ENCODE data around the gene MAPRE3.
"Not testable (repeated sequence)": the region's sequence is repeated elsewhere in the genome, so short reads cannot be mapped to it uniquely, and the experiment has no call there.

The MAPRE3 gene

GRCh38 chr2:26970244-26970927 is at the start of gene MAPRE3:
TSS of gene MAPRE3 (plus strand) at chr2:26970637. CDS start at chr2:27022219, 51,582 bp downstream.
- Histone ChIP-seq H3K9ac (ENCODE audit: insufficient read length, low read depth) (peak within 1 kb of the TSS; percentile 67), H3K27me3 (ENCODE audit: insufficient read depth, insufficient read length) (peaks cover 41% of the 10 kb centered on the region), H3K36me3 (ENCODE audit: insufficient read depth, insufficient read length, low read length) (no peaks in the 10 kb centered on the region), H3K4me3 (ENCODE audit: insufficient read length, low read depth) (peak within 1 kb of the TSS; percentile 45), H3K9me3 (ENCODE audit: insufficient read depth, low read length) (no peaks in the 10 kb centered on the region), H3K4me1 (ENCODE audit: insufficient read depth, insufficient read length) (peaks cover 2% of the 10 kb centered on the region)
- no peak for TF ChIP-seq ZNF274 (IDR thresholded peaks at IDR 0.05; ENCODE audit: low read depth, low read length)
- TF ChIP-seq YY1 (IDR thresholded peaks at IDR 0.05; ENCODE audit: insufficient read depth, insufficient read length), result no peak
- TF ChIP-seq SUZ12 (IDR thresholded peaks at IDR 0.05; ENCODE audit: extremely low read depth, insufficient read depth, insufficient read length), result no peak
- DNase-seq (ENCODE audit: low read depth, low spot score), result peak; percentile 88

- Histone ChIP-seq H3K36me3 (ENCODE audit: insufficient read depth, insufficient read length, low read length) (no peaks in the 10 kb centered on the region), H3K27me3 (ENCODE audit: insufficient read depth, insufficient read length) (no peaks in the 10 kb centered on the region), H3K9ac (ENCODE audit: insufficient read length, low read depth) (no peak overlapping the region), H3K9me3 (ENCODE audit: insufficient read depth, low read length) (no peaks in the 10 kb centered on the region), H3K4me3 (ENCODE audit: insufficient read length, low read depth) (no peak overlapping the region), H3K4me1 (ENCODE audit: insufficient read depth, insufficient read length) (peaks cover 3% of the 10 kb centered on the region)
- TF ChIP-seq SUZ12 (IDR thresholded peaks at IDR 0.05; ENCODE audit: extremely low read depth, insufficient read depth, insufficient read length), result no peak
- TF ChIP-seq YY1 (IDR thresholded peaks at IDR 0.05; ENCODE audit: insufficient read depth, insufficient read length), result no peak
- TF ChIP-seq ZNF274 (IDR thresholded peaks at IDR 0.05; ENCODE audit: low read depth, low read length), result no peak
- DNase-seq (ENCODE audit: low read depth, low spot score), result no peak
Measured at GRCh38 chr2:26921323-26921722, 49.1 kb upstream of the MAPRE3 start.

DNA sequence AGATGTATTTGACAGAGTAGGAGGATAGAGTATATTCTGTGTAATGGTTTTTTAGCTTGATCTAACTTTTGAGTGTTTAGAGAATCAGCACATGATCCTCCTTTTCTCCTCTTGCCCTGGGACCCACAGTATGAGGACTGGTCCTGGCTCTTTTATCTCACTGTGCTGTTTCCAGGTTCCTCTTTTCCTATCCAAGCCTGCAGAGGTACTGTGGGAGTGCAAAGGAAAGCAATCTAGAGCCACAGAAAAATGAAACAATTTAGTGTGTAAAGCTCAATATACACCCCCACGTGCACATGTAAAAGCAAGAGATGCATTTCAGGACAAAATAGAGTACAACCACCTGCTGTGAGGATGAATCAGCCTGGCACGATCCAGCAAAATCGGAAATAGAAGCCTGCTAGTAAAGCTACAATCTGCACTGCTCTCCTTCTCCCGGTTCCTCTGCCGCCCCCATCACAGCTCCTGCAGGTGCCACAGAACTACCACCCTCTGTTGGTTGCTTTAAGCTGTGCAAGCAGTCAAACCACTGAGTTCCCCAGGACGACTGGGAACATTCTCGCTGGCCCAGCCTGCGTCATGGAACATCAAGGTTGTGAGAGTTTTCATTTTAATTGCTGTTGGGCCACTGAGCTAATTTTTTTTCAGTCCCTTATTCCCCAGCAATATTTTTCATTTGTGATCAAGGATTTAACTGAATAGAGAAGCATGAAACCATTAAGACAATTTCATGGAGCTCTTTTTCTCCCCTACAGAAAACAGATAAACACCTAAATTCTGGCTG is 47.8 kb upstream of the MAPRE3 start:
- Histone ChIP-seq H3K4me1 (ENCODE audit: insufficient read depth, insufficient read length) (peaks cover 3% of the 10 kb centered on the region), H3K36me3 (ENCODE audit: insufficient read depth, insufficient read length, low read length) (no peaks in the 10 kb centered on the region), H3K4me3 (ENCODE audit: insufficient read length, low read depth) (no peak overlapping the region), H3K27me3 (ENCODE audit: insufficient read depth, insufficient read length) (no peaks in the 10 kb centered on the region), H3K9ac (ENCODE audit: insufficient read length, low read depth) (no peak overlapping the region), H3K9me3 (ENCODE audit: insufficient read depth, low read length) (no peaks in the 10 kb centered on the region)
- no peak for TF ChIP-seq SUZ12 (IDR thresholded peaks at IDR 0.05; ENCODE audit: extremely low read depth, insufficient read depth, insufficient read length)
- no peak for TF ChIP-seq ZNF274 (IDR thresholded peaks at IDR 0.05; ENCODE audit: low read depth, low read length)
- no peak for TF ChIP-seq YY1 (IDR thresholded peaks at IDR 0.05; ENCODE audit: insufficient read depth, insufficient read length)
- peak; percentile 57 for DNase-seq (ENCODE audit: low read depth, low spot score)

GRCh38 chr2:26923189-26923466 is 47.3 kb upstream of the MAPRE3 start:
- not testable (repeated sequence) for H3K9me3 ChIP-seq (ENCODE audit: insufficient read depth, low read length); H3K9ac ChIP-seq (ENCODE audit: insufficient read length, low read depth)

DNA sequence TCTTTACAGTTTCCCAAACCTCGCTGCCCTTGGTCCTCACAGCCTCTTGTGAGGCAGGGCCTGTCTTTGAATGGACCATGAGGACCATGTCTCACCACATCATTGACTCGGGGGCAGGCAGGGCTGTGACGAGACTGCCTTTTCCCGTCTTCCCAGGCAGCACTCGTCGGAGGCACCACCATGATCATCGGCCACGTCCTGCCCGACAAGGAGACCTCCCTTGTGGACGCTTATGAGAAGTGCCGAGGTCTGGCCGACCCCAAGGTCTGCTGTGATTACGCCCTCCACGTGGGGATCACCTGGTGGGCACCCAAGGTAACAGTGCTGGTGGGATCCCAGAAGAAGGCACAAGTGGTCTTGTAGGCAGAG is 45.7 kb upstream of the MAPRE3 start:
- H3K4me3 ChIP-seq (ENCODE audit: insufficient read length, low read depth), result no peak overlapping the region
- peaks cover 3% of the 10 kb centered on the region for H3K4me1 ChIP-seq (ENCODE audit: insufficient read depth, insufficient read length)
- DNase-seq (ENCODE audit: low read depth, low spot score), result no peak
- no peaks in the 10 kb centered on the region for H3K36me3 ChIP-seq (ENCODE audit: insufficient read depth, insufficient read length, low read length)
- no peak overlapping the region for H3K9ac ChIP-seq (ENCODE audit: insufficient read length, low read depth)
- TF ChIP-seq SUZ12 (IDR thresholded peaks at IDR 0.05; ENCODE audit: extremely low read depth, insufficient read depth, insufficient read length) (no peak), ZNF274 (IDR thresholded peaks at IDR 0.05; ENCODE audit: low read depth, low read length) (no peak), YY1 (IDR thresholded peaks at IDR 0.05; ENCODE audit: insufficient read depth, insufficient read length) (no peak)
- no peaks in the 10 kb centered on the region for H3K9me3 ChIP-seq (ENCODE audit: insufficient read depth, low read length)
- H3K27me3 ChIP-seq (ENCODE audit: insufficient read depth, insufficient read length), result no peaks in the 10 kb centered on the region

More at GRCh38 chr2:26923189-26923466, 47.3 kb upstream of the MAPRE3 start:
- H3K36me3 ChIP-seq (ENCODE audit: insufficient read depth, insufficient read length, low read length); H3K4me3 ChIP-seq (ENCODE audit: insufficient read length, low read depth); H3K27me3 ChIP-seq (ENCODE audit: insufficient read depth, insufficient read length); DNase-seq (ENCODE audit: low read depth, low spot score); H3K4me1 ChIP-seq (ENCODE audit: insufficient read depth, insufficient read length): not testable (repeated sequence)

DNA sequence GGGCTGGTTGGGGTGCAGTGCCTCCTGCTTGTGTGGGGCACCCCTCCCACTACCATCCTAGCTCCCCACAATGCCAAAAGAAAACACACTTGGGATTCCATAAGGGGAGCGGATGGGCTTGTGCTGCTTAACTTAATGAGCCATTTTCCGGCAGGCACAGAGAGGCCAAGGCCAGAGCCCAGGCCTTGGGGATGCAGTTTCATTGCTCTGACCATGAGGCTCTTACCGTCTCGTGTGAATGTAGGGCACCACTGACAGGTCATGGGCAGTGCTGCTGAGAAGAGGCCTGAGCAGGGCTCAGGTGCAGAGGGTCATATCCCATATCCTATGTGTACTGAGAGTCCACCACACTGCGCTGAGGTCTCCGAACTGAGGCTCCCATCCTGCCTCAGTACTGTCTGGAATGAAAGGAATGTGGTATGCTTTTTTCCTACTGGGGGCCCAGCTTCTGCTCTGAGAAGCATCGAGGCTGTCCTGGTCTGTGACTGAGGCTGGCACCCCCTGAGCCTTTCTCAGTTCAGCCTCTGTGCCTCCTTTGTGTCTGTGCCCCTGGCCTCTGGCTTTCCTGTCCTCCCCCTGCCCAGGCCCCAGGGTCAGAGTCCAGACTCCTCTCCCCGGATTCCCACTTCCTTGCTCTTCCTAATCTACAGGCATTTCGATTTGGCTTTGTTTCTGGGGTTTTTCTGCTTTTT is 45.2 kb upstream of the MAPRE3 start:
- no peak for DNase-seq (ENCODE audit: low read depth, low spot score)
- TF ChIP-seq SUZ12 (IDR thresholded peaks at IDR 0.05; ENCODE audit: extremely low read depth, insufficient read depth, insufficient read length), result no peak
- no peak for TF ChIP-seq YY1 (IDR thresholded peaks at IDR 0.05; ENCODE audit: insufficient read depth, insufficient read length)
- TF ChIP-seq ZNF274 (IDR thresholded peaks at IDR 0.05; ENCODE audit: low read depth, low read length), result no peak

DNA sequence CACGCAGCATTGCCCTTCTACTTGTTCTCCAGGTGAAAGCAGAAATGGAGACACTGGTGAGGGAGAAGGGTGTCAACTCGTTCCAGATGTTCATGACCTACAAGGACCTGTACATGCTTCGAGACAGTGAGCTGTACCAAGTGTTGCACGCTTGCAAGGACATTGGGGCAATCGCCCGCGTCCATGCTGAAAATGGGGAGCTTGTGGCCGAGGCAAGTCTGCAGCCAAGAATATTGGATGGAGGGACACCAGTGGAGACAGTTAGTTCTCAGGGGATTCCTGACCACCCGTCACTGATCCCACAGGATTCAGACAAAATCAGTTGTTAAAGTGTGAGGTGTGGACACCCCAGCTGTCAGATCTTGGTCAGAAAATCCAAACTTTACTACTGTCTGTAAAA is 43.2 kb upstream of the MAPRE3 start:
- H3K36me3 ChIP-seq (ENCODE audit: insufficient read depth, insufficient read length, low read length), result no peaks in the 10 kb centered on the region
- H3K4me1 ChIP-seq (ENCODE audit: insufficient read depth, insufficient read length), result peaks cover 3% of the 10 kb centered on the region
- H3K9ac ChIP-seq (ENCODE audit: insufficient read length, low read depth), result no peak overlapping the region
- H3K9me3 ChIP-seq (ENCODE audit: insufficient read depth, low read length), result no peaks in the 10 kb centered on the region
- no peak for DNase-seq (ENCODE audit: low read depth, low spot score)
- no peaks in the 10 kb centered on the region for H3K27me3 ChIP-seq (ENCODE audit: insufficient read depth, insufficient read length)
- TF ChIP-seq YY1 (IDR thresholded peaks at IDR 0.05; ENCODE audit: insufficient read depth, insufficient read length), result no peak
- TF ChIP-seq ZNF274 (IDR thresholded peaks at IDR 0.05; ENCODE audit: low read depth, low read length), result no peak
- TF ChIP-seq SUZ12 (IDR thresholded peaks at IDR 0.05; ENCODE audit: extremely low read depth, insufficient read depth, insufficient read length), result no peak
- H3K4me3 ChIP-seq (ENCODE audit: insufficient read length, low read depth), result no peak overlapping the region

More for the DNA sequence above, 45.2 kb upstream of the MAPRE3 start:
- H3K4me3 ChIP-seq (ENCODE audit: insufficient read length, low read depth), result no peak overlapping the region
- H3K9me3 ChIP-seq (ENCODE audit: insufficient read depth, low read length), result no peaks in the 10 kb centered on the region
- H3K36me3 ChIP-seq (ENCODE audit: insufficient read depth, insufficient read length, low read length), result no peaks in the 10 kb centered on the region
- peaks cover 3% of the 10 kb centered on the region for H3K4me1 ChIP-seq (ENCODE audit: insufficient read depth, insufficient read length)
- no peaks in the 10 kb centered on the region for H3K27me3 ChIP-seq (ENCODE audit: insufficient read depth, insufficient read length)
- H3K9ac ChIP-seq (ENCODE audit: insufficient read length, low read depth), result no peak overlapping the region

All from NT2/D1 (cell line).